GM21717 (cell line): ENCODE results near the gene TBX22.
"Not testable (repeated sequence)": the region's sequence is repeated elsewhere in the genome, so short reads cannot be mapped to it uniquely, and the experiment has no call there.

Source experiments
- ATAC-seq: cut with Tn5 transposase; IDR thresholded peaks from one replicate; pipeline ENCODE4 v1.9.1; 2021; ENCODE audit warnings: mild to moderate bottlenecking, moderate library complexity; ENCODE audit not compliant: unreplicated experiment

The TBX22 gene

GRCh38 chrX:80014141-80014940, at the start of gene TBX22:
TBX22 (plus strand) TSS chrX:80014753; CDS start chrX:80022270, 7,517 bp downstream.
- no peak for ATAC-seq

GRCh38 chrX:79975605-79976004, 38.9 kb upstream of the TBX22 start:
- ATAC-seq: no peak

GRCh38 chrX:80004458-80004857, 10.1 kb upstream of the TBX22 start:
- ATAC-seq: no peak

GRCh38 chrX:80011522-80011921, 3.0 kb upstream of the TBX22 start:
- no peak for ATAC-seq

- ATAC-seq: no peak
These were observed 1.6 kb downstream of the TBX22 start for GRCh38 chrX:80016182-80016581.

GRCh38 chrX:80021621-80022020, 7.1 kb downstream of the TBX22 start:
- ATAC-seq: no peak

GRCh38 chrX:80022363-80023031, 7.9 kb downstream of the TBX22 start:
- ATAC-seq: no peak

GRCh38 chrX:80026116-80026515, 11.6 kb downstream of the TBX22 start:
- no peak for ATAC-seq

- ATAC-seq: not testable (repeated sequence)
These were observed 51.6 kb downstream of the TBX22 start for GRCh38 chrX:80066156-80066555.

- ATAC-seq: not testable (repeated sequence)
These were observed 61.1 kb downstream of the TBX22 start for GRCh38 chrX:80075625-80076024.
